HG03196 (cell line): ENCODE results near the gene CASS4.
"Not testable (repeated sequence)": the region's sequence is repeated elsewhere in the genome, so short reads cannot be mapped to it uniquely, and the experiment has no call there.

Experiments
- ATAC-seq: cut with Tn5 transposase; IDR thresholded peaks from one replicate; pipeline ENCODE4 v1.9.1; 2021; ENCODE audit not compliant: unreplicated experiment

Gene CASS4

GRCh38 chr20:56391596-56392131 lies 20.4 kb upstream of the CASS4 start:
- ATAC-seq, result peak; percentile 26

GRCh38 chr20:56392132-56392880 lies 19.8 kb upstream of the CASS4 start, which contains the start of the genes AURKA and CSTF1:
AURKA (minus strand) TSS chr20:56392215; CDS start chr20:56388197, 4,018 bp downstream.
CSTF1 (plus strand) TSS chr20:56392645; CDS start chr20:56395553, 2,908 bp downstream.
- peak; percentile 94 for ATAC-seq

DNA sequence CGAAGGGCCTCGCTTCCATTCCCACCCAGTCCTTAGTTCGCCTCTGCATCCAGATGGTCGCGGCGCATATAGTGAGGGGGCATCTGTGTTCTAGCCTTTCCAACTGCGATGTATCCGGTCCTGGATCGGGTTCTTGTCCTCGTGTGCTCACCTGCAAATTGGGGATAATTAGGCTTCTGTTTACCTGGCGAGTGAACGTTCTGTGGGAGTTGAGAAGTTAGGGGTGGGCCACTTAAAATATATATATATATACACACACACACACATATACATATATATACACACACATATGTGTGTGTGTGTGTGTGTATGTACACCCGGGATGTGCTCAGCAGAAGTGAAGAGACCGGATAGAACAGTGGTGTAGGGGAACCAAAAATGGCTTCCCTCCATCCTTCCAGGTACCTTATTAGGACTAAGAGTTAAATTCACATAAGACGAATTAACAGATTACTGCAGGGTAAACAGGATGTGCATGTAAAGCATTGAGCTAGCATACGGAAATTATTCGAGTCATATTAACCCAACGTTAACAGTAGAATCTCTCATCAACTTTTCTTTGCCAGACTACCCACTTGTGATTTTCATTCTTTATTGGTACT lies 19.1 kb upstream of the CASS4 start:
- no peak for ATAC-seq

DNA sequence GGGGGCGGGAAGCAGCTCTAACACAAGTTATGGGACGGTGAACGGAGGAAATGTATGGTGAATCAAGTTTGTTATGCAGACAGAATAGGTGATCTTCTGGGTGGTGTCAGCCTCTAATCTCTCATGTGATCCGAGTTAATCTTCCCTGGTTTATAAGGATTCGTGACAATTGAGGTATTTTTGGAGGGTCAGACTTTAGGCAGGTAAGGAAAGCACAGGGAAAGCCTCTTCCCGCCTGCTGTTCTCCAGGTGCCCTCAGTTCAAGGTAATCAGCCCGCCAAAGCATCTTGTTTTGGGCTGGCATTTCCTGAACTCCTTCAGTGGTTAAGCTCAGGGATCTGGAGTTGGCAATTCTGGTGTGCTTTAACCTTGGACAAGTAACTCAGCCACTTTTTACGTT lies 18.4 kb upstream of the CASS4 start:
- ATAC-seq, result no peak

DNA sequence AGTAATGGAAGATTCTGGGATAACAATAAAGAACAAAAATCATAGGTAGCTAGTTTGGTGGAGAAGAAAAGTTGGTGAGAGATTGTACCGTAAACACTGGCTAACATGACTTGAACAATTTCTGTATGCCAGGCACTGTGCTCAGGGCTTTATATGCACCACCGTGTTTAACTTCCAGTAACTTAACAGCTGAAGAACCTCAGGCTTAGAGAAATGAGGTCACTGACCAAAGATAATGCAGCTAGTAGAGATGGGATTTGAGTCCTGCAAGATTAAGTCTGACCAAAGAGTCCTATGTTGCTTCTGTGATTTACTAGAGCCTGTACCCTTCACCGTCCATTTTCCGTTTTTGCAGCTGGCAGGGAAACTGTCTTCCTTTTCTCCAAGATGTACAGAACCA lies 16.9 kb upstream of the CASS4 start:
- ATAC-seq, result no peak

- no peak for ATAC-seq
These were observed 11.9 kb upstream of the CASS4 start for GRCh38 chr20:56400001-56400640.

- no peak for ATAC-seq
These were observed 8.6 kb upstream of the CASS4 start for GRCh38 chr20:56403465-56403864.

GRCh38 chr20:56405356-56405755 lies 6.7 kb upstream of the CASS4 start:
- ATAC-seq, result not testable (repeated sequence)

DNA sequence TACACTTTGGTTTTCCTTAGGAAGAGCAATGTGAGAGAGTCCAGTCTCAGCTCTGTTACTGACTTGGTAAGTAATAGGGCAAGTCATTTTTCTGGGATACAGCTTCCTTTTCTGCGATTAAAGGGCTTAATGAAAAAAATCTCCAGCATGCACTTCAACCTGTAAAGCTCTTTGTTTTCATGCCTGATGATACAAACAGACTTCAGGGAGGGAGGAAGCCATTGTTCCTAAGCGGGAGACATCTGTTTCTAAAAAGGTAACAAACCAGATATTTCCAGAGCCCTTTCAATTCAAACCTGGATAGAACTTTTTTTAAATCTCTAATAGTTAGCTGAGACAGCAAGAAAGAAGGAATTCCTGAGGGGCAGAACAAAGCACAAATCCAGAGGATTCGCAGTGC lies 5.2 kb upstream of the CASS4 start:
- ATAC-seq, result no peak

GRCh38 chr20:56409521-56409920 lies 2.5 kb upstream of the CASS4 start:
- no peak for ATAC-seq

GRCh38 chr20:56409956-56410355 lies 2.1 kb upstream of the CASS4 start:
- no peak for ATAC-seq

DNA sequence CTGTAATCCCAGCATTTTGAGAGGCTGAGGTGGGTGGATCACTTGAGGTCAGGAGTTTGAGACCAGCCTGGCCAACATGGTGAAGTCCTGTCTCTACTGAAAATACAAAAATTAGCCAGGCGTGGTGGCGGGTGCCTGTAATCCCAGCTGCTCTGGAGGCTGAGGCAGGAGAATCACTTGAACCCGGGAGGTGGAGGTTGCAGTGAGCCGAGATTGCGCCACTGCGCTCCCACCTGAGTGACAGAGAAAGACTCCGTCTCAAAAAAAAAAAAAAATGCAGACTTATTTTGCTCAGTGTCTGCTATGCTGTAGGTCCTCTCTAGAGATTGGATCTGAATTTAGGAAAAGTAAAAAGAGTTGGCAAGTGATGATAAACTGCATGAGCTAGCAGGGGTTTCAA lies 773 bp upstream of the CASS4 start:
- ATAC-seq, result not testable (repeated sequence)

- ATAC-seq, result no peak
These were observed 372 bp downstream of the CASS4 start for GRCh38 chr20:56412473-56412790.

DNA sequence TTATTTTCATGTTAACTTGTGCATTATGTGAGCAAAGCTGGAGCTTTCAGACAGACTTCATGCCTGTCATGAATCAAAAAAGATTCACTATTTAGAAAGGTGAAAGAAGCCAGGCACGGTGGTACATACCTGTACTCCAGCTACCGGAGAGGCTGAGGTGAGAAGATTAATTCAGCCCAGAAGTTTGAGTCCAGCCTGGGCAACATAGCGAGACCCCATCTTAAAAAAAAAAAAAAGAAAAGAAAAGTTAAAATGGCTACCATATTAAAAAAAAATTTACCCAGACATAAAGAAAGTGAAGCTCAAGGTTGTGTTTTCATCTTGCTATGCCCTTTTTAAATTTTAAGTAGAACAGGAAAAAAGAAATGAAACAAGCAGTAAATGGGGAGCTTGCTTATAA lies 889 bp downstream of the CASS4 start:
- no peak for ATAC-seq

DNA sequence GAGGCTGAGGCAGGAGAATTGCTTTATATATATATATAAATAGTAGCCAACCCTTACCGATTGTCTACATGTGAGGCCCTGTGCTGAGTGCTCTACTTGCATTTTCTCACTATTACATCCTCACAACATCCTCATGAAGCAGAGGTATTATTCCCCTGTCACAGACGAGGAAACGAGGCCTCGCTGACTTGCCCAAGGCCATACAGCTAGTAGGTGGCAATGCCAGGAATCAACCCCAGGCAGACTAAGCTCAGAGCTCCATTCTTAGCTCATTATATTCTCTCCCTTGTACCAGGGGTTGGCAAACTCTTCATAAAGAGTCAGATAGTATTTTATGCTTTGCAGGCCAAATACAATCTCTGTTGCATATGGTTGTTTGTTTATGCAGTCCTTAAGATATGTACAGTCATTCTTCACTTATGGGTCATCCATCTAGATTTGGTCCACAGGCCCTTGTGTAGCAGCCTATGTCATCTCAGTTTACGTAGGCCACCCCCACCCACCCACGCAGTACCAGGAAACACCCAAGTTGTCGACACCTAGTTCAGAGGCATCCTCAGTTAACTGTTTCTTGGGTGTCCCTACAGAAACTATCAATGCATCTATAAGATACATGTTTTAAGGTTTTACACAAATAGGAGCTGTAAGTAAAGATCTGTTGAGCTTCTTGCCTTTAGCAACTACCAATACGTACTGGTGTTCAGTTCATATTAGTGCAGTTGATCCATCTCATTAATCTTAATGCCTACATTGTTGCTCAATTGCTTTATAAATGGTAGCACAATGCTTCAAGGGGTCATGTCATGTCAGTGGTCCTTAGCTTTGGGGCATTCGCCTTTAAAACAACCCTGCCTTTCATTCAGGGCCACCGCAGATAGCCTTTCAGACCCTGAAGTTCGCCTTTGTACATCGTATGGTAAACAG lies 3.0 kb downstream of the CASS4 start:
- no peak for ATAC-seq

DNA sequence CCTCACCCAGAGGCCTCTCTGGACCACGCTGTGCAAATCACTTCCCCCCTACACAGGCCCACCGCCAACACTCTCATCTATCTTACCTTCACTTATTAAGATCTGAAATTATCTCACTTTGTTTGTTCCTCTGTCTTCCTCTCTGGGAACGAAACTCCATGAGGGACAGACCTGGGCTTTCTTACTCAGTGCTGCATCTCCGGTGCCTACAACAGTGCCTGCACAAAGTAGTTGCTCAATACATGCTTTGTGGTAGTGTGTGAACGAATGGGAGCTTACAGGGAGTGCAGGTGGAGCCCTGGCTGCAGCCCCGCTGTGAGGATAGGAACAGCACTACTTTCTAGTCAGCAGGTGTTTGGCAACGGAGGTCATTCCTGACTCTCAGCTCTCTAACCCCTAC lies 5.3 kb downstream of the CASS4 start:
- no peak for ATAC-seq

DNA sequence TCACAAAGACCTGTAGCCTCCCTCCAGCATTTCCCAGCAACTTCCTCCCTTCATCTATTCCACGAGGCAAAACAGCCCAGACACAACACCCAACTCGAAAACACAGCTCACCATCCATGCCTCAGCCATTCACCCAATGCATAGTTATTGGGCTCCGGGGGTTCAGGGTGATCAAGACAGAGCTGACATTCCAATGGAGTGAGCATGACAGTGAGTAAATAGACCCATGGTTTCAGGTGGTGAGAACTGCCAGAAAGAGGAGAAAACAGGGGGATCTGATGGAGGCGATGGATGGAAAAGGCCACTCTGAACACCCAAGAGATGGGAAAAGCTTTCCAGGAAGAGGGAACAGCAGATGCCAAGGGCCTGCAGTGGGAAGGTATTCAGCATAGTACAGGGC lies 5.9 kb downstream of the CASS4 start:
- ATAC-seq, result no peak

GRCh38 chr20:56418385-56418861 lies 6.4 kb downstream of the CASS4 start:
- ATAC-seq, result no peak

GRCh38 chr20:56420028-56420427 lies 8.0 kb downstream of the CASS4 start:
- ATAC-seq, result no peak

DNA sequence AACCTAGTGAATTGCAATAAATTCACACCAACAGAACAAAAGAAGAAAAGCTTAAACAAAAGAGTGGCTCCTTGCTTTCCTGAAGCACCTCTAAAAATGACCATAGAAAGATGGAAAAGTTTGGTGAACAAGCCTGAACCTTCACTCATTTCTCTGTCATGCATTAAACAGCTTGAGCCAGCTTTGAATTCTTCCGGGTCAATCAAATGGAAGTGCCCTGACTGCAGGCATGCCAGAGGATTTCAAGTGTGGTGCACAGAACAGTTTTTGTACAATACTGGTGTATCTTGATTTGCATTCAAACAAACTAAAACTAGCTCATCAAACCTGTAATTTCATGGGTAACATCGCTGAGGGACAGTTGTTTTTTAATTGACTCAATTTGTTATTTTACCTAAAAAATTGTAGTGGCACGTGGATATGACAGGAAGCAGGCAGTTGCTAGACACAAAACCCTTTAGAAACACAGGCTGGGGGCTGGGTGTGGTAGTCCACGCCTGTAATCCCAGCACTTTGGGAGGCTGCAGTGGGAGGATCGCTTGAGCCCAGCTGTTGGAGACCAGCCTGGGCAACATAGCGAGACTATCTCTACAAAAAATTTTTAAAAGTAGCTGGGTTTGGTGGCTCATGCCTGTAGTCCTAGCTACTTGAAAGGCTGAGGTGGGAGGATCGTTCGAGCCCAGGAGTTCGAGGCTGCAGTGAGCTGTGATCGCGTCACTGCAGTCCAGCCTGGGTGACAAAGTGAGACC lies 9.1 kb downstream of the CASS4 start:
- no peak for ATAC-seq
